Stimulated activated CD4-positive, alpha-beta T cell treated with anti-CD3 and anti-CD28 coated beads, Interleukin-1b, Interleukin-23, amount 100 ng/mL, for 1 hour (primary cell): Measurements from ENCODE around the gene RASL11A.
"Not testable (repeated sequence)": the region's sequence is repeated elsewhere in the genome, so short reads cannot be mapped to it uniquely, and the experiment has no call there.

Source experiments
- DNase-seq, 2 donors: peaks; one replicate each; pipeline ENCODE4 v3.0.0-alpha.2; 2020; ENCODE audit warnings: low read depth in 2 of 2

Gene RASL11A, protein sequence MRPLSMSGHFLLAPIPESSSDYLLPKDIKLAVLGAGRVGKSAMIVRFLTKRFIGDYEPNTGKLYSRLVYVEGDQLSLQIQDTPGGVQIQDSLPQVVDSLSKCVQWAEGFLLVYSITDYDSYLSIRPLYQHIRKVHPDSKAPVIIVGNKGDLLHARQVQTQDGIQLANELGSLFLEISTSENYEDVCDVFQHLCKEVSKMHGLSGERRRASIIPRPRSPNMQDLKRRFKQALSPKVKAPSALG

DNA sequence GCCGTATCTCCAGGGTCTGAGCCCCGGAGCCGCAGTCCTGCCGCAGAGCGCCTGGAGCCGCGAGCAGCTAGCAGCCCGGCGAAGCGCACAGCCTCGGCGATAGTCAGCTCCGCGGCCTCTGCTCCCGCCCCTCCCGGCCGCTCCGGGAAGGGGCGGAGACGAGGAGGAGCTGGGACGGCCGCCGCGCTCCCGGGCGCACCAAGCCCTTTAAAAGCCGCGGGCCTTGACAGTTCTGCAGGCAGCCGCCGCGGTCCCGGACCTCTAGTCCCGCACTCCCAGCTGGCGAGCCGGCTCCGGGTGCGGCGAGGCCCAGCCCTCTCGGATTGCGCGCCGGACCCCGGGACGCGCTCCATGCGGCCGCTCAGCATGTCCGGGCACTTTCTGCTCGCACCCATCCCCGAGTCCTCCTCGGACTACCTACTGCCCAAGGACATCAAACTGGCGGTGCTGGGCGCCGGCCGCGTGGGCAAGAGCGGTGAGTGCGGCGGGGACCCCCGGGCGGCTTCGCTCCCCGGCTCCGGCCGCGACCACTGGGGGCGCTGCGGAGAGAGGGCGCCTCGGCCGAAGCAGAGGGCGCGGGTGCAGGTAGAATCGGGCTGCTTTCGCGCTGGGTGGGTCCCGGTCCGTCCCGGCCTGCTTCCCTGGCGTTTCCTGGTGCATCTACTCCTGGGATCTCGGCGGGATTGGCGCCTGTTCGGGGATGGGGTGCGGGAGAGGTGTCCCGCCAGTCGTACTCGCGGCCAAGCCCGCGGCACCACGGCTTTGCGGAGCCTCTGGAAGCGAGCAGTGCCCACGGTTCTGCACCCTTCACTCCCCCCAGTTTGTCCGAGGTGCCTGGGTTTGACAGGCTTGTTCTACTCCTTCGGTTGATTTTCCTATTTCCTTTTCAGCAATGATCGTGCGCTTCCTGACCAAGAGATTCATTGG, at the start of gene RASL11A:
TSS of gene RASL11A (plus strand) at position 237 of the 927 bp plus-strand sequence. CDS start at position 352, 115 bp downstream.
- DNase-seq = peak; percentile 34 to 62

DNA sequence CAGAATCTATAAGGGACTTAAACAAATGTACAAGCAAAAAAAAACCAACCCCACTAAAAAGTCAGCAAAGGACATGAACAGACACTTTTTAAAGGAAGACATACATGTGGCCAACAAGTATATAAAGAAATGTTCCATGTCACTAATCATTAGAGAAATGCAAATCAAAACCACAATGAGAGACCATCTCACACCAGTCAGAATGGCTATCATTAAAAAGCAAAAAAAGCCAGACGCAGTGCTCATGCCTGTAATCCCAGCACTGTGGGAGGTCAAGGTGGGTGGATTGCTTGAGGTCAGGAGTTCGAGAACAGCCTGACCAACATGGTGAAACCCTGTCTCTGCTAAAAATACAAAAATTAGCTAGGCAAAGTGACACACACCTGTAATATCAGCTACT, 48.5 kb upstream of the RASL11A start:
- not testable (repeated sequence) for DNase-seq

DNA sequence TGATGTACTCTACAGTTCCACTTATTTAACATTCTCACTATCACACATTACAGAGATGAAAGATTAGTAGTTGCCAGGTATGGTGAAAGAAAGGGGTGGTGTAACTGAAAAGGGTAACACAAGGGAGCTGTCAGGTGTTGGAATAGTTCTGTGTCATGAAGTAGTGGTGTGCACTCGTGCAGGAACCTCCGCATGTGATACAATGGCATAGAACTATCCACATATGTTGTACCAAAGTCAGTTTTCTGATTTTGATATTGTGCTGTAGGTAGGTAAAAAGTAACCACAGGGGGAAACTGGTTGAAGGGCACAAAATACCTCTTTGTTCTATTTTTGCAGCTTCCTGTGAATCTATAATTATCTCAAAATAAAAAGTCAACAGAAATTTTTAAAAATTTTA, 43.6 kb upstream of the RASL11A start:
- DNase-seq = no peak

DNA sequence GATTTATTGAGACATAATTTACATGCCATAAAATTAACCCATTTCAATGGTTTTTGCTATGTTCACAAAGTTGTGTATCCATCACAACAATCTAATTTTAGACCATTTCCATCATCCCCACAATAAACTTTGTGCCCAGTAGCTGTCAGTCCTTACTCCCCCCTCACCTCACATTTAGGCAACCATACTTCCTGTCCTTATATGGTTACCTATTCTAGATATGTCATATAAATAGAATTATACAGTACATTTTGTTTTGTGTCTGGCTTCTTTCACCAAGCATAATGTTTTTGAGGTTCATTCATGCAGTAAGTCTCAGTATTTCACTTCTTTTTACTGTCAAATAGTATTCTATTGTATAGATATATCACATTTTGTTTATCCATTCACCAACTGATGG, 42.5 kb upstream of the RASL11A start:
- DNase-seq = no peak

DNA sequence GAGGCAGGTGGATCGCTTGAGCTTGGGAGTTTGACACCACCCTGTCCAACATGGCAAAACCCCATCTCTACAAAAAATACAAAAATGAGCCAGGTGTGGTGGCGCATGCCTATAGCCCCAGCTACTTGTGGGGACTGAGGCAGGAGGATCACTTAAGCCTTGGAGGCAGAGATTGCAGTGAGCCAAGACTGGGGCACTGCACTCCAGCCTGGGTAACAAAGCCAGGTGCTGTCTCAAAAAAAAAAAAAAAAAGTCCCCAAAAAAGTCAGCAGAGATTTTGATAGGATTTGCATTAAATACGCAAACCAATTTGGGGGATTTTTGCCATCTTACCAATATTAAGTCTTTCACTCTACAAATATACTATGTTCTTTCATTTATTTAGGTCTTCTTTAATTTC, 41.0 kb upstream of the RASL11A start:
- DNase-seq = no peak

DNA sequence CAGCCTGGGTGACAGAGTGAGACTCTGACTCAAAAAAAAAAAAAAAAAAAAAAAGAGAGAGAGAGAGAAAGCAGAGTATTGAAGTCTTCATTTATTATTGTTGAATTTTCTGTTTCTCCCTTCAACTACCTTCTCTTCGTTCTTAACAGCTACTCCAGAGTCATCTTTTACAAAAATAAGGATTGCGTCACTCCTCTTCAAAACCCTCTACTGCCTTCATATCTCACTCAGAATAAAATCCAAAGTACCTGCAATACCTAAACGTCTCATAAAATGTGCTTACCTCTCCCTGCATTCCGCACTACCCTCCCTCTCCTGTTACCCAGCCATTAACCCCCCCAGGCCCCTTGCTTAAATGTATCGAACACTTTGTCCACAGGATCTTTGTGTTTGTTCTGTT, 36.7 kb upstream of the RASL11A start:
- DNase-seq = no peak

DNA sequence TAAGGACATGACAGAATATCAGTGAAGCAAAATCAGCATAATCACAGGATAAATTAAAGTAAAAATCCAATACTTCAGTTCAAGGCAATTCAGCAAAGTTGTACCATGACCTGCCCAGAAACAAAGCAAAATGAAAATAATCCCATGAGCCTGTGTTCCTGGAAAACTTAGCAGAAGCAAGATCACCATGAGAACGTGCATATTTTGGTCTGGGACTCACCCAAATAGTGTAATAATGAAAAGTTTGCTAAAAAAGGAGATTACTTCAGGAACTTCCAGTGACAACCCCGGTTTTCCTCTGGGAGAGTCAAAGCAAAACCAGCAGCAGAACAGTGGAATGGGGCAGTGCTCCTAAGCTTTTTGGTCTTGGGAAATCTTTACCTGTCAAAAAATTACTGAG, 34.2 kb upstream of the RASL11A start:
- DNase-seq = no peak

DNA sequence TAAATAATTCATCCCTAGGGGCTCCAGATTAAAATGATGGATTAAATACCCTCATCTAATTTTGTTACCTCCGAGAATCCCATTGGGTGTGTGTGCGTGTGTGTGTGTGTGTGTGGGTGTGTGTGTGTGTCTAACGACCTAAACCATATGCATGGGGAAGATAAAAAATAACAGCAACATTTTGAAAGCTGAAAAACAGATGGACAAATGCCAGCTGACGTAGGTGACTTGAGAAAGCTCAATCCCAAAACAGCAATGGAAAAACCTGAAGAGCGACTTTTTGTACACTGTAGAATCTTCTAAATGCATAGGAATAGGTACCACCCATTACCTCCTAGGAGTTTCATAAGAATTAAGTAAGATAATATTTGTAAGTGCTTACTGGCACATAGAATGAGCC, 27.9 kb upstream of the RASL11A start:
- DNase-seq = no peak

DNA sequence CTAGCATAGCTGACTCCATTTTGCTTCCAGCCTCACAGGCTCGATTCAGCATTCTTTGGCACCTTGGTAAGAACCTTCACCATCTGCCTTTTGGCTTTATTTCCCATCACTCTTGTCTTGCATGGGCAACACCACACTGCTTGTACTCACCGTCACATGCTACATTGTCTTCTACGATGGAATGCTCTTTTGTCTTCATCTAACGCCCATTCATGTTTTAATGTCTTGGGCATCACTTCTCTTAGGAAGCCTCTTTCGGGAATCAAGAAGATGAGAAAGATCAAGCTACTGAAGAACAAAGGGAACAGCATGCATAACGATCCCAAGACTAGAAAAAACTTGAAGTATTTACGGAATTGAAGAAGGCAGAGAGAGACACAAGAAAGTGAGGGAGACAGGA, 25.0 kb upstream of the RASL11A start:
- no peak for DNase-seq

DNA sequence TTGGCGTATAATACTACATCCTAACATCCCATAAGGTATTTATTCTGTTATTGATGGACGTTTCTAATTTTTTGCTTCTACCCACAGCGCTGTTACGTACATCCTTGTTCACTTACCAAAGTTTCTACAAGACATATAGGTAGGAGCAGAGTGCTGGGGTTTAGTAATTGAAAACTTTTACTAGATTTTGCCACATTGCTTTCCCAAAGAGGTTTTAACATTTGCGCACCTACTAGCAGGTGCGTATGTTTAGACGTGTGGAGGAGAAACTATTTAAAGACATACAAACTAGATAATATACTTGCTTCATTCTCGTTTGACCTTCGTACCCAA, 19.8 kb upstream of the RASL11A start:
- no peak for DNase-seq

DNA sequence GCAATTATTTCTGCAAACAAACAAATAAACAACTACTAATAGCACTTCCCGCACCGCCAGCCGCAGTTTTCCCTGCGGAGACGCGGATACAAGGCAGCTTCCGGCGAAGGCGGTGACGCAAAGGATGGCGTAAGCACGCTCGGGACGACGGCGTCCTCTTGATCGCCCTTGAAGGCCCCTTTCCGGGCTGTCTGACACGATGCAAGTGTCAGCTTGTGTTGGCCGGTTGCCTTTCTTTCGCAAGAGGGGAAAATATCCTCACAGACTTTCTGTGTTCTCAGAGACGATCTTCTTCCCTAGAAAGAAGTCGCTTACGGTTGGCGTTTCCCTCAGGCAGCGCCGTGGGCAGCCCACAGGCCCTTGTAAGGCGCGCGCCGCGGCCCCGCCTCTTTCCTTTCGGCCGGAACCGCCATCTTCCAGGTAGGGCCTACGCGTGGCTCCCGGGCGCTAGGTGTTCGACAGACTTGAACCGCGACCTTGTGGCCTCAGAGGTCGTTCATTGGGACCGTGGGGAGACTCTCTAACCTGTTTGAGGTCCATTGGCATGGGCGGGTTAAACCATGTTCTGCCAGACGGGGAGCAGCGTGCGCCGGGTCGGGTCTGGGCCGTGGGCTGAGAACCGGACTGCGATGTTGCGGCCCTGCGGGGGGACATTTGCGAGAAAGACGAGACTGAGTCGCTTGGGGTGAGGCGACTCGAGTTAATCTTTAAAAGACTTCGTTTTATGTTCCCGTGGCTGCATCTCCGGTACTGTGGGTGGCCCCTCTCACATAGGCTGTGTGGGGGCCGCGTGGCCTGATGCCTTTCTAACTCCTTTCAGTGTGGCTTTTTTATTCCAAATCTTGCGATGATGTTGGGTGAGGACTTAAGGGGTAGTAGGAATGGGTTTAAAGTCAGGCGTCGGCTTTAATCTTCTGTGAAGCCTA, 19.2 kb upstream of the RASL11A start, which contains the start of gene RPL21:
TSS of gene RPL21 (plus strand) at position 393 of the 926 bp plus-strand sequence. CDS start 2,219 bp downstream, outside the sequence.
- peak; percentile 72 to 83 for DNase-seq

DNA sequence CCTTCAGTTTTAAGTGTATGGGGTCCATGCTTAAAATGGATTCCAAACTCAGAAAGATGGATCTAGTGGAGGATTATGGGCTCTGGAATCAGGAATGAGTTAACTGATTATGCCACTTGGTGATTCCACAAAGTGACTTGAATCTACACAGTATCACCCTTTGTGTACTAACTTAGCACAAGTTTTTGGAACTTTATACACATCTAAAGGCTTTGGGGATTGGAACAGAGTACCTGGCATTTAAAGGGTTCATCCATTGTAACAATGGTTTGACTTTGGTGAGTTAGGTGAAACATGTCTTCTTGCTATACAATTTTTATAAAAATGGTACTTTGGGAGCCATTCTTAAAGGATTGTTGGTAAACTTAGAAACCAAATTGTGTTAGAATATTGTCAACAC, 18.2 kb upstream of the RASL11A start:
- DNase-seq = no peak

DNA sequence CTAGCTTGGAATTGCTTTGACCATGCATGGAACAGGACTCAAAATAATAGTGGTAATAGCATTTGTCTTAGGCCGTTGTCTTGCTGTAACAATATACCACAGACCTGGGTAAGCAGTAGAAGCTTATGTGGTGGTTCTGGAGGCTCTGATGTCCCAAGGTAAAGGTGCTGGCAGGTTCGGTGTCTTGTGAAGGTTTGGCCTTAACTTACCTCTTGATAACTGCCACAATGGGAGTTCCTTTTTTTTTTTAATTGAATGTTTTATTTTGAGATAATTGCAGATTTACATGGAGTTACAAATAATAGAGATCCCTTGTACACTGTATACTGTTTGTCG, 13.4 kb upstream of the RASL11A start:
- DNase-seq = no peak

DNA sequence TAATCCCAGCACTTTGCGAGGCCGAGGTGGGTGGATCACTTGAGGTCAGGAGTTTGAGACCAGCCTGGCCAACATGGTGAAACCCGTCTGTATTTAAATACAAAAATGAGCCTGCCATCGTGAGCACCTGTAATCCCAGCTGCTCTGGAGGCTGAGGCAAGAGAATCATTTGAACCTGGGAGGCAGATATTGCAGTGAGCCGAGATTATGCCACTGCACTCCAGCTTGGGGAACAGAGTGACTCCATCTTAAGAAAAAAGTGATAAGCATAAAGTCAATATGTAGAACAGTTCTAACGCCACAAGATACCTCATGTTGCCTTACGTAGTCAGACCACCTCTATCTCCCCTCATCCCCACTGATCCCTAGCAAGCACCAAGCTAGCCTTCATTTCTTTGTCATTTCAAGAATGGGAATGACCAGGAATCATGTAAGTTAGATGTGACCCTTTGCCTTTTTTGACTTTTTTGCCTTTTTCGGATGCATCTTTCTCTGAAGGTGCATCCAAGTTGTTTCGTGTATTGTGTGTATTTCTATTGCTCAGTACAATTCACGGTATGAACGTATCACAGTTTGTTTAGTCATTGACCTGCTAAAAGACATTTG, 12.9 kb upstream of the RASL11A start:
- no peak for DNase-seq

DNA sequence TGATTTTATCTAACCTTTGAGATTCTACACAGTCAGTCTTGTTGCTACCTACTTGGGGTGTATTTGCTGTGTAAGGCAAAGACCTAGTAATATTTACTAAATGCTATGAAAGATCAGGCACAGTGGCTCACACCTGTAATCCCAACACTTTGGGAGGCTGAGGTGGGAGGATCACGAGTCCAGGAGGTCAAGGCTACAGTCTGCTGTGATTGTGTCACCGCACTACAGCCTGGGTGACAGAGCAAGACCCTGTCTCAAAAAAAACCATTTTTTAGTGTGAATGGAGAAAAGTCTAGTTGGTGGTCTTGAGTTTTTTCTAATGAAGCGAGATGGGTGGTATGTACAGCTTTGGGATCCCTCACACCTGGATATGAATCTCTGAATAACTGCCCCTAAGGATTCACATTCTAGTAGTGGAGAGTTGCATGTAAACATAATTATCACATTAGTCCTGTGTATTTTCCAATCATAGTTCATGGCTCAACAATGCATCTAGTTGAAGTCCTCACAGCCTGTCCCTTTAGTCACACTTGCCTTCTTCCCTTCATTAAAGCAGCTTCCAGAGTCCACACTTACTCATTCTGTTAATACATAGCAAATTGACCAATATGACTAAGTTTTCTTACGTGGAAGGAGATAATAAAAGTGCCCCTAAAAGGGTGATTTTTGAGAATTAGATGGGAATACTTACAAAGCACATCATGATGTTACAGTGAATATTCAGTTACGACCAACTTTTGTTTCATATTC, 11.8 kb upstream of the RASL11A start:
- no peak for DNase-seq

DNA sequence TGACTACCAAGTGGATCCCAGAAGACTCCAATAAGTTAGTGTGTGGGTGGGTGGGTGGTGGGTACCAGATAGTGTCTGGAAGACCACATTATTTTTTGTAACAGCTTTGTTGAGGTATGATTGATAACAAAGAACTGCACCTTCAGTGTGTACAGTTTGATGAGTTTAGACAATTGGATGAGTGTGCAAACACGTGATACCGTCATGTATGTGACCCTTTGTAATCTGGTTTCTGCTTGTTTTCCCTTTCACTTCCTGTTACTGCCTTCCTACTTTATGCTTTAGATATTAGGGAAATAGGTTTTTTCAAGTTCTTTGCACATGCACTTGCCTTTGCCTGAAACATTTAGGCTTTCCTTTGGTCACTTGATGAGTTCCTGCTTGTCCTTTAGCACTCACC, 10.8 kb upstream of the RASL11A start:
- no peak for DNase-seq

DNA sequence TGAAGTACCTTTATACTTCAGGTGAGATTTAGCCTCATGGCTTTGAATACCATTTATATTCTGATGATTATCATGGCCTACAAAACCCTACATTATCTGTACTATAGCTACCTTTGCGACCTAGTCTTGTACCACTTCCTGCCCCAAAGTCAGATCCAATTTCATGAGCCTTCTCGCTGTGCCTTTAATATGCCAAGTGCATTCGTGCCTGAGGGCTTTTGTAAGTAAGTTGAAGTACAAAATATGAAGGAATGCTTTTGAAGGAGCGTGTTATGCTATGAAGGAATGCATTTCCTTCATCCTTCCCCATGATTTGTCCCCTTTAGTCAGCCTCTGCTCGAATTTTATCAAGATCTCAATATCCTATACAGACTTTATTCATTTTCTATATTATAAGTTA, 9.2 kb upstream of the RASL11A start:
- no peak for DNase-seq

DNA sequence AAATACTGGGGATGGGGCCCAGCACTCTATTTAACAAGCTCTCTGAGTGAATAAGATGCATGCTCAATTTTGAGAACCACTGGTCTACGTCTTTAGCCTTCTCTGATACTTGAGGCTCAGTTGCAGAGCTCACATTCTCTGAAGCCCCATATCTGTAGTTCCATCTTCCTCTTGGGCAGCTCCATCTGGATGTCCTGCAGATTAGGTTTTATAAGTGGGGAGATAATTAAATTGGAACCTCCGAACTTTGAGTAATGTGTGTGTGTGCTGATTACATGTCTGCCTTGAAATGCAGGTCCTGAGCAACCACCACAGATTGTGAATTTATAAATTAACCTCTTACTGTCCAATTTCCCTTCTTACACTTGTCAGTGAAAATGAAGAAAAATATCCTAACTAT, 7.2 kb upstream of the RASL11A start:
- no peak for DNase-seq

DNA sequence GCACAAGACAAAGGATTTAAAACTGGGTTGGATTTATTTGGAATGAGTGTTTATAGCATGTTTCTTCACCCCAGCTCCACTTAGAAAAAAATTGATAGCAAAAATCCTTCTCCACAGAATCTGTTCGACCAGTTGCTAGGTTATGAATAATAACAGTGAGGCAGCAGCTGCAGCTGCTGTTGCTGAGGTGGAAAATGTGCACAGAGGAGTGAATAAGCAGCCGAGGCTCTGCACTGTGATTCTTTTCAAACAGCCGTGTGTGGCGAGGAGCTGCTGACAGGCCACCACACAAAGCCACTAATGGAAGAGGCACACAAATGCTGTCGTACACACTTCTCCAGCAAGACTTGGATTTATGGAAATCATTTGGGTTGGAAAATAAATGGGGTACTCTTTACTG, 6.4 kb upstream of the RASL11A start:
- DNase-seq = no peak

DNA sequence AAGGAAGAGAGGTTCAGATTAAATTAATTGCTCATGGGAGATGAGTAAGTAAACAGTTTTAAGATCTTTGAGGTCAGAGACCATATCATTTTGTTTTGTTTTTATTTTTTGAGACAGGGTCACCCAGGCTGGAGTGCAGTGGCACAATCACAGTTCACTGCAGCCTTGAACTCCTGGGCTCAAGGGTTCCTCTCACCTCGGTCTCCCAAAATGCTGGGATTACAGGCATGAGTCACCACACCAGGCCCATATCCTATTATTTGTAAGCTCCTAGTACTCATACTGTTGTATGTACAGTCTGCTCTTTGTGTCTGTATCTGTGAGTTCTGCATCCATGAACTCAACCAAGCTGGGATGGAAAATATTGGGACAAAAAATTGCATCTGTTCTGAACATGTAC, 6.0 kb upstream of the RASL11A start:
- no peak for DNase-seq

DNA sequence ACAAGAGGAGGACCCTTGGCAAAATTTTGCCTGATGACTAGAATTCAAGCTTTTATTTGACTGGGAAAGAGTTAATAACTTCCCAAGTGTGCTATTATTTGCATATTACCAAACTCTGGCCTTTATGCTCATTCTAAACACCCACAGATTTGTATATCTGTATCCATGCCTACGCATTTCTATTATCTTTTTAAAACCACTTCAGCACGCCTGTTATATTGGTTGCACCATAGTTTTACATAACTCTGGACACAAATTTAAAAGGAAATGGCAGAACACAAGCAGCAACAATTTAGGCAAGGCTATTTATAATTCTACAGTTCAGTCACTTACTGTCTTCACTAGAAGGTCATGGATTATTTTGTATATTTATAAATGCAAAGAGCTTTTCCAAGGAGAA, 3.7 kb upstream of the RASL11A start:
- no peak for DNase-seq
